A549 (cell line): Measurements from ENCODE around the gene VWA5B1.

Experiments used
- CBX2 ChIP-seq: fragments of 200-600 bp; sonication (generic); IDR thresholded peaks from 2 replicates; pipeline ENCODE4 v1.6.1; 2016; ENCODE audit warnings: low read depth, mild to moderate bottlenecking, borderline replicate concordance
- CTCF ChIP-seq: fragments of >200 bp; sonication (Bioruptor Twin); formaldehyde crosslinking; IDR thresholded peaks from 3 replicates; pipeline ENCODE4 v1.5.1; 2016
- EHMT2 ChIP-seq: fragments of 200-600 bp; sonication (generic); IDR thresholded peaks from 2 replicates; pipeline ENCODE4 v1.6.1; 2016; ENCODE audit warnings: antibody characterized with exemption, low read depth, mild to moderate bottlenecking, moderate library complexity
- EP300 ChIP-seq, 2 experiments: fragments of >200 bp; sonication (Bioruptor Twin); formaldehyde crosslinking; IDR thresholded peaks; 2 replicates in 1 of 2; 3 replicates in 1 of 2; pipeline ENCODE4 v1.6.1; 2016 to 2017
- FOSL2 ChIP-seq, 2 experiments: fragments of 450-650 bp in 1 of 2; fragments of >200 bp in 1 of 2; sonication (Bioruptor Twin) in 1 of 2; formaldehyde crosslinking; IDR thresholded peaks; 2 replicates each; pipeline versions ENCODE4 v1.5.0 to v1.6.1; 2016 to 2020; ENCODE audit warnings: mild to moderate bottlenecking in 1 of 2, moderate library complexity in 1 of 2
- JUN ChIP-seq, 2 experiments: fragments of >200 bp; sonication (Bioruptor Twin); formaldehyde crosslinking; IDR thresholded peaks; 2 replicates in 1 of 2; 3 replicates in 1 of 2; pipeline ENCODE4 v1.6.1; 2016 to 2017
- MAFK ChIP-seq: fragments of 450-650 bp; IDR thresholded peaks from 2 replicates; pipeline ENCODE4 v1.6.1; 2014; ENCODE audit not compliant: partially characterized antibody
- NFE2L2 ChIP-seq: fragments of 150-350 bp; conservative IDR thresholded peaks from 2 replicates; pipeline ENCODE4 v1.6.1; 2014; ENCODE audit warnings: low read length
- PHF8 ChIP-seq: fragments of 200-600 bp; sonication (generic); IDR thresholded peaks from 2 replicates; pipeline ENCODE4 v1.6.1; 2016; ENCODE audit warnings: low read depth, mild to moderate bottlenecking, antibody characterized with exemption, moderate library complexity, borderline replicate concordance
- POLR2A ChIP-seq: IDR thresholded peaks from 2 replicates; pipeline ENCODE4 v1.6.1; 2012; ENCODE audit warnings: mild to moderate bottlenecking, low read length
- POLR2AphosphoS2 ChIP-seq: conservative IDR thresholded peaks from 2 replicates; pipeline ENCODE4 v1.6.1; 2012; ENCODE audit warnings: low read length, improper control_type of control experiment, inconsistent platforms
- REST ChIP-seq: fragments of 200-600 bp; sonication (generic); IDR thresholded peaks from 2 replicates; pipeline ENCODE4 v1.6.1; 2016; ENCODE audit warnings: antibody characterized with exemption, mild to moderate bottlenecking, moderate library complexity
- SMC3 ChIP-seq: fragments of >200 bp; sonication (Bioruptor Twin); formaldehyde crosslinking; IDR thresholded peaks from 3 replicates; pipeline ENCODE4 v1.6.1; 2018; ENCODE audit warnings: inconsistent platforms
- TP53 ChIP-seq: fragments of 250-450 bp; sonication (Bioruptor Pico); IDR thresholded peaks from 2 replicates; pipeline ENCODE4 v1.5.0; 2021; ENCODE audit warnings: mild to moderate bottlenecking, moderate library complexity

- no peak for TF ChIP-seq PHF8
- TF ChIP-seq NFE2L2, result no peak
- no peak for TF ChIP-seq MAFK
- TF ChIP-seq CTCF, result no peak
- TF ChIP-seq POLR2A, result no peak
- no peak for TF ChIP-seq EP300 (IDR thresholded peaks at IDR 0.05)
- no peak for TF ChIP-seq FOSL2 (IDR thresholded peaks at IDR 0.05)
- TF ChIP-seq FOSL2 (CRISPR knock-in tag; IDR thresholded peaks at IDR 0.05), result no peak
- TF ChIP-seq JUN (IDR thresholded peaks at IDR 0.05), result no peak
- TF ChIP-seq REST, result no peak
- TF ChIP-seq POLR2AphosphoS2, result no peak
- TF ChIP-seq SMC3, result no peak
- no peak for TF ChIP-seq EHMT2
- TF ChIP-seq CBX2, result no peak
- TF ChIP-seq TP53 (CRISPR knock-in tag), result no peak
Observed at GRCh38 chr1:20373286-20373685, 82.6 kb downstream of the VWA5B1 start.
